ENCODE results near the gene CCSAP. TPM values are rescaled to one million over a fixed set of nuclear protein-coding genes. Genes with fewer than 3 reads are reported as not detected.
A peak's percentile ranks its signal among the peaks of the same experiment; 100 is the strongest.
"Not testable (repeated sequence)": the region's sequence is repeated elsewhere in the genome, so short reads cannot be mapped to it uniquely, and the experiment has no call there.

Gene CCSAP, protein sequence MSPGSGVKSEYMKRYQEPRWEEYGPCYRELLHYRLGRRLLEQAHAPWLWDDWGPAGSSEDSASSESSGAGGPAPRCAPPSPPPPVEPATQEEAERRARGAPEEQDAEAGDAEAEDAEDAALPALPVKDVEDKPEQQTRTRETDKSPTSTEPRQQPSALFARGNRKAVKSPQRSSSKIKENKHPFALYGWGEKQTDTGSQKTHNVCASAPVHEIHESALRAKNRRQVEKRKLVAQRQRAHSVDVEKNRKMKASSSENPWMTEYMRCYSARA
- total RNA-seq = 224 TPM

DNA sequence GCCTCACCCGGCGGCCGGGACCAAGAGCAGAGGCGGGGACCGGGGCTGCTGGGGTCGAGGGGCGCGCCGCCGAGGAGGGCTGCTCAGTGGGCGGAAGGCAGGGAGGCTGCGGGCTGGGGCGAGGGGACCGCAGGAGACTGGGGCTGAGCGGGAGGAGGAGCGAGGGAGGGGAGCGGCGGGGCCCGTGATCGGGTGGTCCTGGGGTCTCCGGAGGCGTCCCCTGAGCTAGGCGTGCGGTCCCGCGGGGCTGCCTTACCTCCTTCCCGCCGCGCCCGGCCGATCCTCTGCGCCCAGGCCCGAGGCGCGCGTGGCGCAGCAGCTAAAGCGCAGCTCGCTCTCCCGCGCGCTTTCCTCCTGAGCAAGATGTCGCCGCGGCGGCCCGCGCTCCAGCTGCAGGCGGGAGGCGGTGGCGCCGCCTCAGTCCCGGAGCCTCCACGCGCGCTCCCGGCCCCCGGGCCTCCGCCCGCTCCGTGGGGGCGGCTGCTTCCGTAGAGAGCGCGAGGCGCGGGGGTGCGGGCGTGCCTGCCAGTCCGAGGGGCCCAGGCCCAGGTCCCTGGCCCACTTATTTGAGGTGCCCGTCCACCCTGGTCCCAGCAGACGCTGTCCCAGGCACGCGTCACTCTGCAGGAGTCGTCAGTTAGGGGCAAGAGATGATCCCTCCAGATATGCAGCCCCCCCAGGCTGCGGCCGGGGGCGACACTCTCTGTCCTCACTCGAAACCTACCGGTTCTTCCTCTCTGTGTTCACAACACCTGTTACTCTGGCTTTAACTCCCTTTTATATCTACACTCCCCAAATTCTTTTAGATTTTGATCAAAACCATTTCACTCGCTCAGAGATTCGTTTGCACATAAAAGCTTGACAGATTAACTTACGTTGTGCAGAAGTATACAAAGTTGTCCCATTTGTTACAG is at the start of gene CCSAP:
TSS of gene CCSAP (minus strand) at position 392 of the 914 bp plus-strand sequence. CDS start 582 bp downstream, outside the sequence.
- no peak for FAIRE-seq
- peak; percentile 65 to 73 for DNase-seq (ENCODE audit: low spot score in 2 of 2)

DNA sequence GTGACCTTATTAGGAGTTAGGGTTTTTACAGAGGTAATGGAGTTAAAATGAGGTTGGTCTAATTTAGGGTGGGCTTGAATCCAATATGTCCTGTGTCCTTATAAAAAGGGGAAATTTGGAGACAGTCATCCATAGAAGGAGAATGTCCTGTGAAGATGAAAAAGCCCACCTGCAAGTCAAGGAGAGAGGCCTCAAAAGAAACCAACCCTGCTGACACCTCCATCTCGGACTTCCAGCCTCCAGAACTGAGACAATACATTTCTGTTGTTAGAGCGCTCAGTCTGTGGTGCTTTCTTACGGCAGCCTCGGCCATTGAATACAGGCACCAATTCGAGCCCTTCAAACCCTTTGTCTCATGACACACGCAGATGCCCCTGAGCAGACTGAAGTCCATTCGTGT is 47.3 kb upstream of the CCSAP start:
- DNase-seq (ENCODE audit: low spot score in 2 of 2) (no peak), FAIRE-seq (no peak)

DNA sequence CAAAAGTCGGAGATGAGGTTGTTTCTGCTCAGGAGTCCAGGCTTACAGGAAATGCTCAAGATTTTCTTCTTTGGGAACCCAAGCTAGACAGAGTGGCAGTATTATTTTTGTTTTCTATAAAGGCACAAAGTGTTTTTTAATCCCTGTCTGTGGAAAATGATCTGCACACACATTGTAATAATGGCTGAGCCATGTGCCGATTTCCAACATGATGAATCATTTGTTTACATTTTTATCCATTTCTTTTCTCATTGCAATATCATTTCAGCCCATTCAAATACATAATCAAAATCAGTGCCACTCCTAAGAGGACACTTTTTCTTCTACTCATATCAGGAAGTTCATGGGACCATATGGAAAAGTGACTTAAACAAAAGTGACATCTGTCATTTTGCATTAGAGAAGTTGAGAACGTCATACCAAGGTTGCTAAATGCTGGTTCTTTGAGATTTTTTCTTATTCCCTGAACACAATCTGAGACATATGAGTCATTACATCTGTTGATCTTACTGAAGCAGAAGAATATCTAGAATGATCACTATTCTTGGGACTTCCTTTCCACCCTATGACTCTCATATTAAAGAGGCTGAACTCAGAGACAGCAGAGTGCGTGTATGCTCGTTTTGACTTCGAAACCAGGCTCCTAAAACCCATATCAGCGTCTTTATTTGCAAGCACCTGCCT is 46.2 kb upstream of the CCSAP start:
- FAIRE-seq (no peak), DNase-seq (ENCODE audit: low spot score in 2 of 2) (no peak)

DNA sequence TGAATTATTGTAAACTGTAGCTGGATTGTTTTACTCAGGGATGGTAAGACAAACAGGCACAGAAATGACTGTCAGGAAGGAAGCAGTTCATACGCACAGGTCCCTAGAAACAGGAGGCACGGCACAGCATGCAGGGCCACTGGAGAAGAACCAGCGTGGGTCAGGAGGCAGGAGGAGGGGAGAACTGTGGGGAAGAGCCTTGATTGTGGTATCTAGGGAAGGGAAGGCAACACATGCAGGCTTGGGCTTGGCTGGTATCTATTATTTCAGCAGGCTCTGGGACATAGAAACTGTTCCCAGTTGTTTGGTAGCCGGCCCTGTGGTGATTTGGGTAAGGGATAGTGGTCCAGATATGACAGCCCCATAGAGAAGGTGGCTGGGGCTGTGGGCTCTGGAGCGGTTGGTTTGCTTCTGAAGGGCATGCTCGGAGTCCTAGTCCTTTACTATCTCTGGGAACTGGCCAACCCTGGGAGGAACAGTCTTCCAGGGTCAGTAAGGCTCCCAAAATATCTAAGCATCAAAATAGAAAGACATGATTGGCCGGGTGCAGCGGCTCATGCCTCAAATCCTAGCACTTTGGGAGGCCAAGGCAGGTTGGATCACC is 43.1 kb upstream of the CCSAP start:
- FAIRE-seq (no peak), DNase-seq (ENCODE audit: low spot score in 2 of 2) (no peak)

DNA sequence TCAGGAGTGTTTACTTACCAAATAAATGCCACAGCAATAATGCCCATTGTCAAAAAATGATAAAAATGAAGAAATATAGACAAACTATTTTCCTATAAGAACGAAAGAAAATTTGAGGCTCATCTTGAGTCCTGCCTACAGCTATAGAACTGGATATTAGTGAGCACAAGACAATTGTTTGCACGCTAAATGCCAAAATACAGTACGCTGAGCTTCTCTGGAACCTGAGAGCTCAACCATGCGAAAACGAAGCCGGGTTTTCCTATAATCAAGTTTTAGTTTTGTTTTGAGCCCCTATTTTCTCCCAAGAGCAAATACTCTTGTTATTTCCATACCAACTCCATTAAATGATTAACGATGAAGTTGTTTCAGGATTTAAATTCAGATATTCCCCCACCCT is 42.0 kb upstream of the CCSAP start:
- DNase-seq (ENCODE audit: low spot score in 2 of 2) (no peak), FAIRE-seq (no peak)

DNA sequence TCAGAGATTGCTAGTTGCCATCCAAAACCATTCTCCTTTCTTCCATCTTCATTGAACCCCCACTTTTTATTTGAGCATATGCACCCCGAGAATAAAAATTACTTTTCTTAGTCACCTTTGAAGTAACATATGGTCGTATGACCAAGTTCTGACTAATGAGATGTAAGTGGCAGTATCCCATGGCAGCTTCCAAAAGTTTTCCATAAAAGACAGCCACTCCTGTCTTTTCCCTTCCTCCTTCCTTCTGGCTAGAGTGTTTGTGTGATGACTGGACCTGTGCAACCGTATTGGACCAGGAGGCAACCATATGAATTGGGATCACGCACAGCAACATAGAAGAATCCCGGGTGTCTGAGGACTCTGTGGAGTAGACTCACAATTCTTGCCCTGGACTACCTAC is 41.1 kb upstream of the CCSAP start:
- DNase-seq (ENCODE audit: low spot score in 2 of 2) (no peak), FAIRE-seq (no peak)

DNA sequence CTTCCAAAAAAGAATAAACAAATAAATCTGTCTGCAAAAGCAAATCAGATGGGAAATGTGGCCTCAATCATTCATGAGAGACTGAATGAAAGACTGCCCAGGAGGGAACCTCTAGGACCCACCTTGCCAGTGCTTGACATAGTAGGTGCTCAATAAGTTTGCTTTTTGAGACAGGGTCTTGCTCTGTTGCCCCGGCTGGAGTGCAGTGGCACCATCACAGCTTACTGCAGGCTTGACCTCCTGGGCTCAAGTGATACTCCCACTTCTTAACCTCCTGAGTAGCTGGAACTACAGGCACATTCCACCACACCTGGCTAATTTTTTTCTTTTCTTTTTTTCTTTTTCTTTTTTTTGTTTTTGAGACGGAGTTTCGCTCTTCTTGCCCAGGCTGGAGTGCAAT is 40.3 kb upstream of the CCSAP start:
- FAIRE-seq (no peak), DNase-seq (ENCODE audit: low spot score in 2 of 2) (no peak)

DNA sequence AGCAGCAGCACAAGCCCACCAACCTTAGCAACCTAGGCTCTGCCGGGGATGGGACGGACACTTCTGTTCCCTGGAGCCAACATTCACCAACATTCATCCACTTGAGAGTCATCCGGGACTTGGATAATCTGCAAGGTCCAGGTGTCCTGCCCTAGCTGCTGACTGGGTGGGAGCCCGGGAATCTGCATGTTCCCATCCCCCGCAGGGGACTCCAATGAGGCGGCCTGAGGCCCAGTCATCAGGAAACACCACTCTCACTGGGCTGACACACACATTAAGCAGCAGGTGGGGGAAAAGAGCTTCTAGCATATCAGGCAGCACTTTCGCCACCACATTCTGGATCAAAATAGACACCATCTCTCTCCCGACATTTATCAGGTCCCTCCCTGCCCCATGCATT is 38.4 kb upstream of the CCSAP start:
- DNase-seq (ENCODE audit: low spot score in 2 of 2) (no peak), FAIRE-seq (no peak)

DNA sequence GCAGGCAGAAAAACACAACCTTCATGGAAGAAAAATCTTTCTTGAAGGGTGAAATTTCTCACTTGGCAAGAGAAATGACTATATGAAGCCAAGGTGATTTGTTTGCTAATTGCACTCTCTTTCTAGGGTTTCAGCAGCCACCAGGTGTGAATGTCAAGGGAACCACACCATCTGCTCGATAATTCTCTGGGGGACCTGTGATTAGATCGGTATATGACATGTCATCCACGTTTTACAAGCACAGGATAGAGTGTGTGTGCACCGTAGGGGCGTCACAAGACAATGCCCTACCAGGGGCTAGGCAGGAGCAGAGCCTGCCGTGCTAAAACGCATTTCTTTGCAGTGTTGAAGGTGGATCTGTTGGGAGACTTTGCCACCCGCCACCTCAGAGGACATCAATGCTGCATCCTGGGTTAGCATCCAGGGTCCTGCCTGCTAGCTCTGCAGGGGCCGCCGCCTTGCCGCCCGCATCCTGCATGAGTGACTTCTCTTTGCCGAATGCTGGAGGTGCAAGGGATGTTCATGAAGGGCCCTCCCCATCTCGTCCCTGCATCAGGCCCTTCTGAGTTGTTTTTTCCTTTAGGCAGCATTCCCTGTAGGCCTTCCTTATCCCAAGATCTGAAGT is 37.8 kb upstream of the CCSAP start:
- FAIRE-seq = no peak
- DNase-seq (ENCODE audit: low spot score in 2 of 2) = no peak

DNA sequence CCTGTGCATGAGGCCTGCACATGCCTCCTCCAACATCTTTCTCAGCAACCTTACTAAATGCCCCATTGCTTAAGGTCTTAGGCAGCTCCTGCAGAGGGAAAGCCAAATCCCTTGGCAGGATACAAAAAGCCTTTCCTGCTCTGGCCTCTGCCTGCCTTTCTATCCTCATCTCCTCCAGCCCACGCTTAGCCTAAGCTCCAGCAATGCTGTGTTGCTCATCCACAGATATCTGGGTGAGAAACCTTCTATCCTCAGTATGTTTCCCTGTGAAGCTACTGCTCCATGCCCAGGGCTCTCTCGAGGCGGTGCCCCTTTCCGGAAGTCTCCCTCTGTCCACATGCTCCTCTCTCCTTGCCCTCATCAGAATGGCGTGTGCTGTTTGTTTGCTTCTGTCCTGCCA is 37.0 kb upstream of the CCSAP start:
- DNase-seq (ENCODE audit: low spot score in 2 of 2) (no peak), FAIRE-seq (no peak)

DNA sequence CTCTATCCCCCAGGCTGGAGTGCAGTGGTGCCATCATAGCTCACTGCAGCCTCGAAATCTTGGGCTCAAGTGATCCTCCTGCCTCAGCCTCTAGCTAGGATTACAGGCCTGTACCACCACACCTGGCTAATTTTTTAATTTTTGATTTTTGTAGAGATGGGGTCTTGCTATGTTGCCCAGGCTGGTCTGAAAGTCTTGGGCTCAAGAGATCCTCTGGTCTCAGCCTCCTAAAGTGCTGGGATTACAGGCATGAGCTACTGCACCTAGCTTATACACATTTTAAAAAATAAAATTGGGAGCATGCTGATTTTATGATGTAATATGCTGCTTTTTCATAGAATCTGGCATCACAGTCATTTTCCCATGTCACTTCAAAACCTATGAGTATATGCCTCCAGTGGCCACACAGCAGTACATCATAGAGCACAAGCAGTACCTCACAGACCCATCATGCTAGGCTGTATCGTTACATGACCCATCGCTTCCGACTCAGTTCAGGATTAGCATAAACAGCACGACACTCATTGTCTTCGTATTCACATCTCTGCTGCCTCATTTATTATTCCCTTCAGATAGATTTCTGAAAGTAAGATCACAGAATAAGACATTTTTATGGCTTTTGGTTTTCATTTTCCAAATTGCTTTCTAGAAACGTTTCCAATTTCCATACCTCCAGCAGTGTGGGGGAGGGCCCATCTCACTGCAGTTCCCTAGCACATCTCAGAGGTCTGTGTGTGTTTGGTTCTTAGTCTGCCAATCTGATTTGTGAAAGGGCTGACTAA is 35.9 kb upstream of the CCSAP start:
- FAIRE-seq = no peak
- no peak for DNase-seq (ENCODE audit: low spot score in 2 of 2)

DNA sequence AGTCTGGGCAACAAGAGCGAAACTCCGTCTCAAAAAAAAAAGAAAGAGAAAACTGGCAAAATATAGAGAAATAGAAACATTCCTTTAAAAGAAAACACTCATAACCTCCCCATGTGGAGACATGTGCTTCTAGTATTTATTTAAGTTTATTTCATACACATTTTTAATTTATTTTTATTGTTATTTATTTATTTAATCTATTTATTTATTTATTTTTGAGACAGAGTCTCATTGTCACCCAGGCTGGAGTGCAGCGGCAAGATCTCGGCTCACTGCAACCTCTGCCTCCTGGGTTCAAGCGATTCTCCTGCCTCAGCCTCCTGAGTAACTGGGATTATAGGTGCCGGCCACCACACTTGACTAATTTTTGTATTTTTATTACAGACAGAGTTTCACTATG is 35.2 kb upstream of the CCSAP start:
- DNase-seq (ENCODE audit: low spot score in 2 of 2); FAIRE-seq: not testable (repeated sequence)

DNA sequence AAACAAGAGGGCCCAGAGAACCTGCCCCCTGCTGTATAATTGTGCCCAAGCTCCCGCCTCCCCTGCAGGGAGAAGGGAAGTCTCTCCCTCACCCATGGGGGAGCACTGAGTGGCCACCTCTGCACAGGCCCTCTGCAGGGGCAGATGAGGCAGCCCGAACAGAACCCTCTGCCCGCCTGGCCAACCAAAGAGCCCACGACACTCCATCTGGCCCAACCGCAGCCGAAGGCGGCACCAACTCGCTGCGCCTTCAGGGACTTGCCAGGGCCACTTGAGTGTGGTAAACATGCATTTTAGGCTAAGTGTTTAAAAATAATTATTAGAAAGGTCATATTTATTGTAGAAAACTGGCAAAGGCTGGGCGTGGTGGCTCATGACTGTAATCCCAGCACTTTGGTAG is 34.6 kb upstream of the CCSAP start:
- no peak for DNase-seq (ENCODE audit: low spot score in 2 of 2)
- FAIRE-seq = no peak

DNA sequence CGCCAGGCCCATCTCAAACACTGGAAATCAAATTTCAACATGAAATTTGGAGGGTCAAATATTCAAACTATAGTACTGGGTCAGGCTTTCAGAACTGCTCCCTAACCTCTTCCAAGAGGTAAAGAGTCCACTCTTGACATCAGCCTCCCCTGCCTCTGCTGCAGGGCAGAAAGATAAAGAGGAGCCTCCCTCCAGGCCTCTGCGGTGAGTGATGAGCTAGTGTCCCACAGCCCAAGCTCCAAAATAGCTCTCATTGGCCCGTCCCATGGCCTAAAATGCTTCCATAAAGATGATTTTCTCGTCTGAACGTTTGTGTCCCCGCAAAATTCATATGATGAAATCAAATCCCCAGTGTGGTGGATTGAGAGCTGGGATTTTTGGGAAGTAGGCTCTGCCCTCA is 33.7 kb upstream of the CCSAP start:
- DNase-seq (ENCODE audit: low spot score in 2 of 2) (no peak), FAIRE-seq (no peak)

DNA sequence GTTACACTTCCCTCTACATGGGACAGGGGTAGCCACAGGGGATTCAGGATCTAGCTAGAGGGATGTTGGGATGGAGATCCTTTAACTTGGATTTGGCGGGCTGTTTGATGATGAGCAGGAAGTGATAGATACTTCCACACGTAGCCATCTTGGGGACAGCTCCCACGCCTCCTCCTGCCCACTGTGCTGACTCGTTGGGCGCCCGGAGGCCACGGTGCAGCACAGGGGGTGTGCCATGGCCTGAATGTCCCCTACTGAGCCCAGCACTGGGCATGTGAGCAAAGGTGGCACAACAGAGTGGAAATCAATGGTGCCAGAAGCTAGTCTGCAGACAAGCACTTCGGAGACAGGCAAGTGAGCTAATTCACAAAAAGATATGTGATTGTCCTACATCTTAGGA is 31.6 kb upstream of the CCSAP start:
- FAIRE-seq (no peak), DNase-seq (ENCODE audit: low spot score in 2 of 2) (no peak)

DNA sequence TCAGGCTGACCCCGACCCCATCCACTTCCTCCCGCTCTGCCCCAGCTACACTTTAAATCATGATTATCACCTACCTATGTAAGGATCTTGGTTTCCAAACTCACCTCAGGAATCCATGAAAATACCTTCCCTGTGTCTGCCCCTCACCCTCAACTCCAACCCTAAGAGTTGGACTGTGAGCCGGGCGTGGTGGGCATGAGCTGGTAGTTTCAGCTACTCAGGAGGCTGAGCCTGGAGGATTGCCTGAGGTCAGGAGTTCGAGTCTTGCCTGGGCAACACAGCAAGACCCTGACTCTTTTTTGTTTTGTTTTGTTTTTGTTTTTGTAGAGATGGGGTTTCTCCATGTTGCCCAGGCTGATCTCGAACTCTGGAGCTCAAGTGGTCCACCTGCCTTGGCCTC is 30.5 kb upstream of the CCSAP start:
- no peak for DNase-seq (ENCODE audit: low spot score in 2 of 2)
- FAIRE-seq = no peak

DNA sequence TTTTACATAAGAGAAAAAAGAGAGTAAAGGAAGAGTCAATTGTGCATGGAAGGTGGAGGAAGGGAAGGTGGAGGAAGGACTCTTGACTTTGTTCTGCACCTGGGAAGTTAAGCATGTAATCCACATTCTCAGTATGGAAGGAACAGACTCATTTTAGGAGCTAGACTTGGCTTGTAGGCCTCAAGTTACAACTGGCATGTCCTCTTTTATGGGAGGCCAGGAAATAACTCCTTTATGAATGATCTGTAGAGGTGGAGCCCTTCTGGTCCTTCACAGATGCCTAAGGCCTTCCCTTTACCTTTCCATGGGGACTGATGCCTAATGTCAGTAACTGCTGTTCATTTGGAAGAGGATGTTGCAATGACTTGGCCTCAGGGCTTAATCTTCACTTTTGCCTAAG is 29.4 kb upstream of the CCSAP start:
- DNase-seq (ENCODE audit: low spot score in 2 of 2) (no peak), FAIRE-seq (no peak)

DNA sequence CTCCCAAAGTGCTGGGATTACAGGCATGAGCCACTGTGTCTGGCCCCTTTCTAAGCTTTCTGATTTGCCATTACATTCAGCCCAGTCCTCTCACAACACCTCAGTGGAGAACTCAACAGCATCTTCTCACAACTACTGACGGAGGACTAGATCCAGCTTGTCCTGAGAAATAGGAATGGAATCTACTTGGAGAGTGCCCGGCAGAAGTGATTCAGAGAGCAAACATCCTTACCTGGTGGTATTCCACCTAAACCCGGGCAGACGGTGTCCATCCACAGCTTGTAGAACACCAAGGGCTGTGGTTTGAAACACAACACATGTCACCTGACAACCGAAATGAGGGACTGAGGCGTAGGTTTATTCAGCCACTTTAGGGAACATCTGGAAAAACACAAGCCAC is 28.8 kb upstream of the CCSAP start:
- FAIRE-seq = no peak
- no peak for DNase-seq (ENCODE audit: low spot score in 2 of 2)

DNA sequence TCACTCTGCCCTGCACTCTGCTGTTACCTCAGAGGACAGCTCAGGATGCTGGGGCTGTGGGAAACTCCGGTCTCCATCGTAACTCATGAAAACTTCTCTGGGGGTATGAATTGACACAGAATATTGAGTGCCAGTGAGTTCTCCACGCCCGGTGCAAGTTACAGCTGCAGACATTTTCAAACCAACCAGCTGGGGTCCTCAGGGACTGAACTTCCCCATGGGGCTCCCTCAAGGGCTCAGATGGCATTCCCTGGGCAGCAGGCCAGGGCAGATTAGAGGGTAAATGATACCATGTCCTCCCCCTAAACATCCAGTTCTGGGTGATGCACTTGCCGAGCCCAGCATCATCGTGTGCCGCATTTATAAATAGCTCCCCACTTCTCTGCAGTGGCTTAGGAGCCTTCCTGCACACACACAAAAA is 27.8 kb upstream of the CCSAP start:
- peak in 1 of 2 donors; percentile 34 for DNase-seq (ENCODE audit: low spot score in 2 of 2)
- no peak for FAIRE-seq

DNA sequence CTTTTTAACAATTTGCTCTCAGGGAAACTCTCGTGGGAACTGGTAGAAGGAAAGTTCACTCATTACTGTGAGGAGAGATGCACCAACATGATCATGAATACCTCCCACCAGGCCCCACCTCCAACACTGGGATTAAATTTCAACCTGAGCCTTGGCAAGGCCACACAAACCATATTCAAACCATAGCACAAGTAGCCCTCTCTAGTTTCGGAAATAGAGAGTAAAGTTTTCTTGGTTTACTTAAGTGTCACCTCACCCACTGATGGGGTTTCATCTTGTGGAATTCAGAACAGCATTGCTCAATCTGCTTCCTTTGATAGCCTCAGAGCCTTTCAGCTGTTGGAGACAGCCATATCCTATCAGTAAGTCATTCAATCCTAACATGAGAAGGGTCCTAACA is 25.5 kb upstream of the CCSAP start:
- no peak for FAIRE-seq

More for the DNA sequence above, 25.5 kb upstream of the CCSAP start:
- DNase-seq (ENCODE audit: low spot score in 2 of 2) = no peak
